Hepatocyte (in vitro differentiated cells): Measurements from ENCODE around the gene SGF29. TPM values are rescaled to one million over a fixed set of nuclear protein-coding genes. Genes with fewer than 3 reads are reported as not detected.

Source experiments
- DNase-seq: peaks from one replicate; pipeline ENCODE4 v3.0.0-alpha.2; 2016; ENCODE audit warnings: low spot score
- H2AFZ ChIP-seq: fragments of 200-600 bp; sonication (generic); 2 replicates; pipeline ENCODE4 v1.6.0; 2016; ENCODE audit warnings: antibody characterized with exemption, mild to moderate bottlenecking
- H3K27ac ChIP-seq: fragments of 200-600 bp; sonication (generic); 2 replicates; pipeline ENCODE4 v1.5.1; 2016; ENCODE audit warnings: mild to moderate bottlenecking
- H3K27me3 ChIP-seq: fragments of 200-600 bp; sonication (generic); 2 replicates; pipeline ENCODE4 v1.6.1; 2016
- H3K36me3 ChIP-seq: fragments of 200-600 bp; sonication (generic); replicated peaks from 2 replicates; pipeline ENCODE4 v1.5.1; 2016; ENCODE audit warnings: low read depth; ENCODE audit not compliant: insufficient read depth
- H3K4me1 ChIP-seq: fragments of 200-600 bp; sonication (generic); 2 replicates; pipeline ENCODE4 v1.5.1; 2016; ENCODE audit warnings: mild to moderate bottlenecking, moderate library complexity; ENCODE audit not compliant: insufficient read depth
- H3K4me2 ChIP-seq: fragments of 200-600 bp; sonication (generic); 2 replicates; pipeline ENCODE4 v1.6.0; 2016
- H3K4me3 ChIP-seq: fragments of 200-600 bp; sonication (generic); 2 replicates; pipeline ENCODE4 v1.5.1; 2016; ENCODE audit warnings: mild to moderate bottlenecking
- H3K79me2 ChIP-seq: fragments of 200-600 bp; sonication (generic); 2 replicates; pipeline ENCODE4 v1.6.0; 2017; ENCODE audit warnings: mild to moderate bottlenecking
- H3K9me2 ChIP-seq: fragments of 200-600 bp; sonication (generic); replicated peaks from 2 replicates; pipeline ENCODE4 v1.6.0; 2017; ENCODE audit warnings: mild to moderate bottlenecking; ENCODE audit not compliant: insufficient read depth
- H3K9me3 ChIP-seq: fragments of 200-600 bp; sonication (generic); 2 replicates; pipeline ENCODE4 v1.5.1; 2016; ENCODE audit warnings: low read depth, mild to moderate bottlenecking
- H4K20me1 ChIP-seq: fragments of 200-600 bp; sonication (generic); 2 replicates; pipeline ENCODE4 v1.6.0; 2016; ENCODE audit warnings: mild to moderate bottlenecking; ENCODE audit not compliant: insufficient read depth, poor library complexity, severe bottlenecking
- CTCF ChIP-seq: fragments of 200-600 bp; sonication (generic); IDR thresholded peaks from 2 replicates; pipeline ENCODE4 v1.5.1; 2016; ENCODE audit warnings: antibody characterized with exemption, mild to moderate bottlenecking; ENCODE audit not compliant: poor library complexity
- EZH2 ChIP-seq: fragments of 200-600 bp; sonication (generic); IDR thresholded peaks from 2 replicates; pipeline ENCODE4 v1.6.1; 2016; ENCODE audit warnings: antibody characterized with exemption, mild to moderate bottlenecking, borderline replicate concordance
- EZH2phosphoT487 ChIP-seq: fragments of 200-600 bp; sonication (generic); IDR thresholded peaks from one replicate; pipeline ENCODE4 v1.6.1; 2018; ENCODE audit warnings: antibody characterized with exemption, mild to moderate bottlenecking, low read depth, moderate library complexity; ENCODE audit not compliant: unreplicated experiment, severe bottlenecking
- WGBS: methylation state at CpG from one replicate; pipeline ENCODE4 v1.1.6; 2016; ENCODE audit warnings: low lambda C conversion rate; ENCODE audit errors: missing lambda C conversion rate; 5-methylcytosine and 5-hydroxymethylcytosine counted together
- polyA plus RNA-seq: library from polyadenylated mRNA; unstranded; fragments of >200 nt; fragmentation: Nextera tagmentation; extraction: Ambion mirVana; gene quantifications from 2 replicates; pipeline ENCODE4 v1.2.1, GENCODE V29; 2016
- total RNA-seq: library from RNA; depleted of rRNA; stranded (reverse); fragments of >200 nt; gene quantifications from 2 replicates; pipeline ENCODE4 v1.2.3, GENCODE V29; 2014

SGF29 gene
- total and polyA plus RNA-seq, 2 experiments from 2014 or later: 12.7 to 14.1 TPM

DNA sequence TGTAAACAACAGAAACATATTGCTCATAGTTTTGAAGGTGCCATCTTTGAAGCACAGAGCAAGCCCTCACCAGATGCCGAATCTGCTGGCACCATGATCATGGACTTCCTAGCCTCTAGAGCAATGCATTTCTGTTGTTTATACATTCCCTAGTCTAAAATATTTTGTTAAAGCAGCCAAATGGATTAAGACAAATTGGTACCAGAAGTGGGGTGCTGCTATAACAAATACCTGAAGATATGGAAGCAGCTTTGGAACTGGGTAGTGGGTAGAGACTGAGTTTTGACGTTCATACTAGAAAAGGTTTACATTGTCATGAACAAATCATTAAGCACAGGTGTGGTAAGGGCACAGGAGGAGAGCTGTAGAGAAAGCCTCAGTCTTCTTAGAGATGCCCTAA is 13.6 kb downstream of the SGF29 start:
- no peak overlapping the region for H2AFZ ChIP-seq
- no peaks in the 10 kb centered on the region for H3K9me3 ChIP-seq
- DNase-seq: no peak
- no peaks in the 10 kb centered on the region for H3K27me3 ChIP-seq
- WGBS: 98% methylated on average over 2 of the region's 2 CpGs
- TF ChIP-seq EZH2phosphoT487 (no peak), EZH2 (no peak), CTCF (no peak)
- H3K79me2 ChIP-seq: peaks cover 58% of the 10 kb centered on the region
- H4K20me1 ChIP-seq: no peaks in the 10 kb centered on the region
- peaks cover 2% of the 10 kb centered on the region for H3K4me1 ChIP-seq
- no peak overlapping the region for H3K4me3 ChIP-seq
- no peaks in the 10 kb centered on the region for H3K9me2 ChIP-seq
- H3K4me2 ChIP-seq: no peak overlapping the region
- no peaks in the 10 kb centered on the region for H3K36me3 ChIP-seq
- no peak overlapping the region for H3K27ac ChIP-seq

DNA sequence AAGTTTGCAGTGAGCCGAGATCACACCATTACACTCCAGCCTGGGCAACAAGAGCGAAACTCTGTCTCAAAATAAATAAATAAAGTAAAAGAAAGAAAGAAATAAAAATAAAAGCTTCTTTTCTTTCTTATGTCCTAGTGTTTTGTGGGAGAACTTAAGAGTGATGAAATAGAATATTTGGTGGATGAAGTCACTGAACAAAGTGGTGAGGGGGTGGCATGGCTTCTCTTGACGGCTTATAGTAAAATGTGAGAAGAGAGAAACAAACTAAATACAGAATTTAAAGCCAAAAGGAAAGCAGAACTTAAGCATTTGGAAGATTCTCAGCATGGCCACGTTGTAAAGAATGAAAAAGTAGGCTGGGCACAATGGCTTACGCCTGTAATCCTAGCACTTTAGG is 15.3 kb downstream of the SGF29 start:
- WGBS: 90% methylated on average over 5 of the region's 5 CpGs

GRCh38 chr16:28569968-28570752 is 16.4 kb downstream of the SGF29 start:
- H3K27me3 ChIP-seq: no peaks in the 10 kb centered on the region
- no peaks in the 10 kb centered on the region for H3K36me3 ChIP-seq
- 91% methylated on average over 4 of the region's 4 CpGs for WGBS
- no peaks in the 10 kb centered on the region for H3K9me3 ChIP-seq
- no peak overlapping the region for H2AFZ ChIP-seq
- no peaks in the 10 kb centered on the region for H3K9me2 ChIP-seq
- TF ChIP-seq CTCF (no peak), EZH2 (no peak), EZH2phosphoT487 (no peak)
- H3K4me2 ChIP-seq: no peak overlapping the region
- H3K27ac ChIP-seq: no peak overlapping the region
- no peak overlapping the region for H3K4me3 ChIP-seq
- peaks cover 39% of the 10 kb centered on the region for H3K79me2 ChIP-seq
- H4K20me1 ChIP-seq: no peaks in the 10 kb centered on the region
- DNase-seq: no peak
- peaks cover 11% of the 10 kb centered on the region for H3K4me1 ChIP-seq

More for the DNA sequence above, 15.3 kb downstream of the SGF29 start:
- Histone ChIP-seq H4K20me1 (no peaks in the 10 kb centered on the region), H3K79me2 (peaks cover 47% of the 10 kb centered on the region), H3K9me2 (no peaks in the 10 kb centered on the region), H2AFZ (no peak overlapping the region), H3K9me3 (no peaks in the 10 kb centered on the region), H3K4me3 (no peak overlapping the region), H3K4me1 (peaks cover 11% of the 10 kb centered on the region), H3K27ac (no peak overlapping the region), H3K36me3 (no peaks in the 10 kb centered on the region), H3K27me3 (no peaks in the 10 kb centered on the region), H3K4me2 (no peak overlapping the region)
- DNase-seq: no peak
- TF ChIP-seq EZH2phosphoT487 (no peak), CTCF (no peak), EZH2 (no peak)
